HuH-7 (cell line): ENCODE results near the gene LAIR2.

ENCODE experiments used
- DNase-seq: peaks from one replicate; pipeline ENCODE4 v3.0.0; 2011; ENCODE audit warnings: low spot score

LAIR2 gene, protein sequence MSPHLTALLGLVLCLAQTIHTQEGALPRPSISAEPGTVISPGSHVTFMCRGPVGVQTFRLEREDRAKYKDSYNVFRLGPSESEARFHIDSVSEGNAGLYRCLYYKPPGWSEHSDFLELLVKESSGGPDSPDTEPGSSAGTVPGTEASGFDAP

DNA sequence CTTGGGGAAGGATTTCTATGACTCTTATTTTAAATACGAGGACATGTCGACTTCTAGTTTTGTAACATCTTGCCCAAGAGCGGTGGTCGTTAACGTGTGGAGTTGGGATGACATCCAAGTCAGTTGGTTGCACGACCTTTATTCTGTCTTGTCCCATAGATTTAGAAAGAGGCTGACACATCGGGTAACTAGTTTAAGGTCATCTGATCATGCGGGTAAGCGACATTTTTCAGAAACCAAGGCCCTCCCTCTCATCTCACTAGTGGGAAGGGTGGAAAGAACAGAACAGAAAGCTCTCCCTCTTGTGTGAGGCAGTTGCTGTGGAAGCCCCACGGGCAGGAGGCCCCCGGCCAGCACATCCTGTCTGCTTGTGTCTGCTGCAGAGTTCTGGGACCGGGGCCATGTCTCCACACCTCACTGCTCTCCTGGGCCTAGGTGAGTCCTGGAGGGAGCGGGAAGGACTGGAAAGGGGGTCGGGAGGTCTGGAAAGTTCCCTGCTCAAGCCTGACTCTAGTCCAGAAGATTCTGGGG lies at the start of gene LAIR2:
Gene LAIR2, plus strand, starts transcription at position 314 of the 531 bp plus-strand sequence. Its CDS starts 88 bp downstream, at position 402.
- no peak for DNase-seq

DNA sequence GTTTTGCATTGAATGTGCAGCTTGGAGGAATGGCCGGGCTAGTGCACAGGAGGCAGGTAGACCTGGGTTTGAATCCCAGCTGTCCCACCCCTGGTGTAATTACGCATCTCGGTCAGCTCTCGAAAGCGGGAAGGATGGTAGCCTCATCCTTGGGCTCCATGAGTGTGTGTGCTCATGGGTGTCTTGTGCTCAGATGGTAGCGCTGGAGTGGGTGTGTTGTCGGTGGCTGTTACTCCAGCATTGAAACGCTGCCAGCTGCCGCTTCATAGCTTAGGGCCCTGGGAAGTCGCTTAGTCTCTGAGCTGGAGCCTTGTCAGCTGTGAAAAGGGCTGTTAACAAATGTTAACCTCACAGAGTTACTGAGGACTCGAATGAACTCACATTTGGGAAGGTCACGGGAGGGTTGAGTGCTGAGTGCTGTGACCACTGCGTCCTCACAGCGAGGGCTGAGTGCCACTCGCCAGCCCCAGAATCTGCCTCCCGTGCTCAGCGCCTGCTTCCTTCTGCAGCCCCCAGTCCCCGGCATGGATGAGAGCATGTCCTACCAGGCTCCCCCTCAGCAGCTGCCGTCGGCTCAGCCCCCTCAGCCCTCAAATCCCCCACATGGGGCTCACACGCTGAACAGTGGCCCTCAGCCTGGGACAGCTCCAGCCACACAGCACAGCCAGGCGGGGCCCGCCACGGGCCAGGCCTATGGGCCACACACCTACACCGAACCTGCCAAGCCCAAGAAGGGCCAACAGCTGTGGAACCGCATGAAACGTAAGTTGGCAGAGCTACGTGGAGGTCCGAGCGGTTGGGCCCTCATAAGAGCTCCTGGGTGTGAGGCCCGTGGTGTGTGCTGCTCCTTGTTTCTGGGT lies 48.5 kb upstream of the LAIR2 start:
- no peak for DNase-seq

DNA sequence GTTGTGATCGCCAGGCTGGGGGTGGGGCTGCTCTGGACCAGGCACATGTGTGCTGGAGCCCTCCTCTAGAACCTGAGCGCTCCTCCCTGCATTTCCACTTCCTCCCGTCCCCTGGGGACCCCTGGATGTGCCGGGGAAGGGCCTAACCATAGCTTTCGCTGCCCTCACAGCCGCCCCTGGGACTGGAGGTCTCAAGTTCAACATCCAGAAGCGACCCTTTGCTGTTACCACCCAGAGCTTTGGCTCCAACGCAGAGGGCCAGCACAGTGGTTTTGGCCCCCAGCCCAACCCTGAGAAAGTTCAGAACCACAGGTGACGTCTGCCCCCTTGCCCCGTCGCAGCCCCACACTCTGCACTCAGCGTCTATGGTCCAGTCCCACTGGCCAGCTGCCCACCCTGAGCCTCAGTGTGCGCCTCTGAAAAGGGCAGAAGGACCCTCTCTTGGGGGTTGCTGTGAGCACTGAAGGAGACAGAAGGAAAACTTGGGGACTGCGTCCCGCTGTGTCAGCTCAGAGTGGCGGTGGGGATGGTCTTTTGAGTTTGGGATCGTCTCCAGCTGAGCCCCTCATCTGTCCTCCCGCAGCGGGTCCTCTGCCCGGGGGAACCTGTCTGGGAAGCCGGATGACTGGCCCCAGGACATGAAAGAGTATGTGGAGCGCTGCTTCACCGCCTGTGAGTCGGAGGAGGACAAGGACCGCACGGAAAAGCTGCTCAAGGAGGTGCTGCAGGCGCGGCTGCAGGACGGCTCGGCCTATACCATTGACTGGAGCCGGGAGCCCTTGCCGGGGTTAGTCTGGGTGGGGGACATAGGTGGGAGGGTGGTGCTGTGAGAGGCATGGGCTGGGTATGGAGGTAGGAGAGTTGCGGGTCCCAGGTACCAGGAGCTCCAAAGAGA lies 47.6 kb upstream of the LAIR2 start:
- DNase-seq = no peak

DNA sequence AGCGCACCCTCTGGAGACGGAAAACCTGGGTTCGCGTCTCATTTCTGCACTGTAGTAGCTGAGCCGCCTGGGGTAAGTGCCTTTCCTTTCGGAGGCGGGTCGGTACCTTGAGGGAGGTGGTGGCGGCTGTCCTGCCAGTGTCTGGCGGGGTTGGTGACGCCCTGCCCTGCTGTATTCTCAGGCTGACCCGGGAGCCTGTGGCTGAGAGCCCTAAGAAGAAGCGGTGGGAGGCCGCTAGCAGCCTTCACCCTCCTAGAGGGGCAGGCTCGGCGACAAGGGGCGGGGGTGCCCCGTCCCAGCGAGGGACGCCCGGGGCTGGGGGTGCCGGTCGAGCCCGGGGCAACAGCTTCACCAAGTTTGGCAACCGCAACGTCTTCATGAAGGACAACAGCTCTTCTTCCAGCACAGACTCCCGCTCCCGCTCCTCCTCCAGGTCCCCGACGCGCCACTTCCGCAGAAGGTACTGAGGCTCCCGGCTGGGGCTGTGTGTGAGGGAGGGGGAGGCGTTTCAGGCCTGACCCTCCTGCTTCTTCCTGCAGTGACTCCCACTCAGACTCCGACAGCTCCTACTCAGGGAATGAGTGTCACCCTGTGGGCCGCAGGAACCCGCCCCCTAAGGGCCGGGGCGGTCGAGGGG lies 46.7 kb upstream of the LAIR2 start:
- no peak for DNase-seq

DNA sequence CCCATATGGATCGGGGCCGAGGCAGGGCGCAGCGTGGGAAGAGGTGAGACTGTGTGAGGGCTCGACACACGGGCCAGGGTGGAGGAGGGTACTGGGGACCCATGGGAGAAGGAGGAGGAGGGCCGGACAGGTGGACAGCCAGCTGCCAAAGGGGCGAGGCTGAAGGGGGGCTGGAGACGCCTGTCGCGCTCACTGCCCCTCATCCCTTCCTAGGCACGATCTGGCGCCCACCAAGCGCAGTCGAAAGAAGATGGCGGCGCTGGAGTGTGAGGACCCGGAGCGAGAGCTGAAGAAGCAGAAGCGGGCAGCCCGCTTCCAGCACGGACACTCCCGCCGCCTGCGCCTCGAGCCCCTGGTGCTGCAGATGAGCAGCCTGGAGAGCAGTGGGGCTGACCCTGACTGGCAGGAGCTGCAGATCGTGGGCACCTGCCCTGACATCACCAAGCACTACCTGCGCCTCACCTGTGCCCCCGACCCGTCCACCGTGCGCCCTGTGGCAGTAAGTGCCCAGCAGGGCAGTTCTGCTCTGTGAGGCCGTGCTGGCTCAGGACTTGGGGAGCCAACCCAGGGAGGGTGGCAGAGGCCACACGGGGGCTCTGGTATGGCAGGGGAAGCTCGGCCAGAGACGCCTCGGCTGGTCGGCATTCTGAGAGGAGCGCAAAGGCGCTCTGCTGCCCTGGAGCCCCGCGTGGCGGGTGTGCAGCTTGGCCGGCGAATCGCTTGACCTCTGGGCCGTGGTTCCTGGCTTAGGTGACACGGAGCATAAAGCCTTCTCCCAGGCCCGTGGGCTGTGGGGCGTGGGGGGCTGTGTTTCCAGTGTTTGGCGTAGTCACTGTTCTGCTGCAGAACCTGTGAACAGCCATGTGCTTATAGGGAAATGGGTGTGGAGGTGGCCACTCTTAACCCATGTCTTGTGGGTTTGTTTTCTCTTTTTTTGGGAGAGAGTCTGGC lies 45.9 kb upstream of the LAIR2 start:
- DNase-seq = no peak

DNA sequence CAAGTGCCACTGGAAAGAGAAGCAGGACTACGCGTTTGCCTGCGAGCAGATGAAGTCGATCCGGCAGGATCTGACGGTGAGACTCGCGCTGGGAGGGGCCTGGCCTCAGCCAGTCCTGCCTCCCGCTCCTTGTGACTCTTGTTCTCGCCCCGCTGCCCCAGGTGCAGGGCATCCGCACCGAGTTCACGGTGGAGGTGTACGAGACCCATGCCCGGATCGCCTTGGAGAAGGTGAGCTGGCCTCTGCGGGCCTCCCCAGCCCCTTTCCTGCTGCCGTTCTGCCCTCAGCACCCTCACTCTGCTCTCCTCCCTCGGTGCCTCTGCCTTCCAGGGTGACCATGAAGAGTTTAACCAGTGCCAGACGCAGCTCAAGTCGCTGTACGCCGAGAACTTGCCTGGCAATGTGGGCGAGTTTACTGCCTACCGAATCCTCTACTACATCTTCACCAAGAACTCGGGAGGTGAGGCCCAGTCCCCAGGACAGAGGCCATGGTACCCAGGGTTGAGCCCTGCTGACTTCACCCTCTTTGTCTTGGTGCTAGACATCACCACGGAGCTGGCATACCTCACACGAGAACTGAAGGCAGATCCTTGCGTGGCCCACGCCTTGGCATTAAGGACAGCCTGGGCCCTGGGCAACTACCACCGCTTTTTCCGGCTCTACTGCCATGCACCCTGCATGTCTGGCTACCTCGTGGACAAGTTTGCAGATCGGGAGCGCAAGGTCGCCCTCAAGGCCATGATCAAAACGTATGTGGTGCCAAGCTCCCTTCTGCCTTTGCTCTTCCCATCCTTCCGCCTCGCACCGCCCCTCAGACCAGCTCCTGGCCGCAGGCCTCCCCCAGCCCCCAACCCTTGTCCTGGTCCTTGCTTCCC lies 44.6 kb upstream of the LAIR2 start:
- no peak for DNase-seq

DNA sequence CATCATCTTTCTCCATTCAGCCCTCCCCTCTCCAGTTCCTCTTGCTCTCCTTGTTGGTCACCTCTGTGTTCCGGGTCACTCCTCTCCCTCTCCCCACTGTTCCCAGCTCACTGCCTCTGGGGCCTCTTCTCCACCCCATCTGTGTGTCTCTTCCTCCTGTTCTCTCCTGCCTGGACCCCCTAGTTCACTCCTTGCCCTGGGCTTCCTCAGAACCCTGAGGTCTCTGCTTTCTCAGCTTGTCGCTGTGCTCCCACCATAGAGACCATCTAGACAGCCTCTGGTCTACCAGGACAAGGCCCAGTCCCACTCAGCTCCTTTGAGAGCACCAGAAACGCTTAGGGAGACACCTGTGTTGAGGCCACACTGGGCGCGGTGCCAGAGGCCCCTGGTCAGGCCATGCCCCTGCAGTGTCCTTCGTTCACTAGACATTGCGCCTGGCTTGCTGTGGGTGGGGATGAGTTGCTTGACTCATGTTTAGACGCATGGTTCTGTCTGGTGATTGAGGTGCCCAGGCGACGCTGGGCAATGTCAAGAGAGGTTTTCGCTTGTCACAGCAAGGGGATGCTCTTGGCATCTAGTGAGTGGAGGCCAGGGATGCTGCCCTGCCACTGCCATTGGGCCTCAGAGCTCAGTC lies 43.9 kb upstream of the LAIR2 start:
- DNase-seq = no peak

DNA sequence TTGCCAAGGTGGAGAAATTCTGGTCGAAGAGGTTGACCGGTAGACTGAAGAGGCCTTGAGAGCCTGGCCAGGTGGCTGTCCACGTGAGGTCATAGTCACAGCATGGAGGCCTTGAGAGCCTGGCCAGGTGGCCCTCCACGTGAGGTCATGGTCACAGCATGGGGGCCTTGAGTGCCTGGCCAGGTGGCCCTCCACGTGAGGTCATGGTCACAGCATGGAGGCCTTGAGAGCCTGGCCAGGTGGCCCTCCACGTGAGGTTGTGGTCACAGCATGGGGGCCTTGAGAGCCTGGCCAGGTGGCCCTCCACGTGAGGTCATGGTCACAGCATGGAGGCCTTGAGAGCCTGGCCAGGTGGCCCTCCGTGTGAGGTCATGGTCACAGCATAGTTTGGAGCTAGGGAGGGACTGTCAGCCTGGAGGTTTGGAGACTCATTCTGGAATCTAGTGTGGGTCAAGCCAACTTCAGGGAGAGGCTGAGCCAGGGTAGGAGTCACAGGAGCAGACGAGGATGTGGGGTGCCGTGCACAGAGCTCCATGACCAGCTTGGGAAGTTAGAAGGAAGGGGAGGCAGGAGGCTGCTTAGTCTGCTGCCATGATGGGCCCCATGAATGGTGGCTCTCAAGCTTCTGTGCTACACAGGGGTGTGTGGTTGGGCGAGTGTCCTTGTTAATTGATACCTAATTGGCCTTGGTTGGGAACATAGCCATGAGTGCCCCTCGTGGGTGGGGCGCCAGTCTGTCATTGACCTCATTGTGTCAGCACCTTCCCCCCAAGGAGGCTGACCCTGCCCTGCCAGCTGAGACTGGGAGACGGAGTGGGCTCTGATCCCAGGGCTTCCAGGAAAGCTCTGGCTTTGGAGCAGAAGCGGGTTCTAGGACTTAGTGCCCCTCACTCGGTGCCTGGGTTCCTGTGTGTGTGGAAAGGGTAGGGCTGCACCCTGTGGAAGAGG lies 43.1 kb upstream of the LAIR2 start:
- DNase-seq = no peak

DNA sequence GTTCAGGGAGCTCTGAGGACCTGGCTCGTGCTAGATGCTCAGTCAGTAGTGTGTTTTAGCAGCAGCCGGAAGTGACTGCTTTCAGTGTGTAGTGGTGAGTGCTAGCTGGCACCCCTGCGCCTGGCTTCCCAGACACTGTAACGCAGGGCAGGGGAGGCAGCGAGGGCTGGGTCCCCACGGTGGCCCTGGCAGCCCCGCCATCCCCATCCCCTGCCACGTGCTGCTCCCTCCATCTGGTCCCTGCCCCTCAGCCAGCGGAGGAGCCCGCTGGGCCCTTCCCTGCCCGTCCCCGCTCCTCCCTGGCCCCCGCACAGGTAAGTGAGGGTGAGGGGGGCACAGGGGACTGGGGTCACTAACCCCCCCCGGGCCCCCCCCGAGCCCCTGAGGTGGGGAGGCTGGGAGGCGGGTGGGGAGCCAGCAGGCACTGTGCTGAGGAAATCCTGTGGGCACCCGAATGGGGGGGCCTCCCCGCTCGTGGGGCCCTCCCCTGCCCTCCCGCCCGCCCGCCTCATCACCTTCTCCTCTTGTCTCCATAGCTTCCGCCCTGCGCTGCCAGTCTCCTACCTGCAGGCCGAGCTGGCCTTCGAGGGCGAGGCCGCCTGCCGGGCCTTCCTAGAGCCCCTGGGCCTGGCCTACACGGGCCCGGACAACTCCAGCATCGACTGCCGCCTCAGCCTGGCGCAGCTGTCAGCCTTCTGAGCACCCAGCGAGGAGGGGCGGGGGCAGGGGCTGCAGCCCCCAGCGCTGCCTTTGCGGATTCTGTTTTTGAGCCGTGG lies 42.2 kb upstream of the LAIR2 start:
- DNase-seq = no peak

DNA sequence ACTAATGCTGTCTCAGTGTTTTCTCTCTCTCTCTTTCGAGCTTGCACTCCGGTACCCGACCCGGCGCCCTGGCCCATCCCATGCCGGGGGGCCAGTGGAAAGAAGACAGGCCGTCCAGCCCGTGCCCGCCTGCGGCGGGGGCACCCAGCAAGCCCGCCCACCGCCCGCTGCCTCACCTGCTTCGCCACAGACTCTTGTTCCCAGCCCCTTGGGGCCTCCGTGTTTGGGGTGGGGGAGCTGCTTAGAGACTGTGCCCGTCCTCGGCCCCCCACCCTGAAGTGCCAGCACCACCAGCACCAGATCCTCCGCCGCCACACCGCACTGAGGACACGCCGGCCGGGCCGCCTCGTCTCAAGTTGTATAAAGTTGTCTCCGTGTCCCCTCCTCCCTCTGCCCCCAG lies 41.4 kb upstream of the LAIR2 start:
- no peak for DNase-seq

DNA sequence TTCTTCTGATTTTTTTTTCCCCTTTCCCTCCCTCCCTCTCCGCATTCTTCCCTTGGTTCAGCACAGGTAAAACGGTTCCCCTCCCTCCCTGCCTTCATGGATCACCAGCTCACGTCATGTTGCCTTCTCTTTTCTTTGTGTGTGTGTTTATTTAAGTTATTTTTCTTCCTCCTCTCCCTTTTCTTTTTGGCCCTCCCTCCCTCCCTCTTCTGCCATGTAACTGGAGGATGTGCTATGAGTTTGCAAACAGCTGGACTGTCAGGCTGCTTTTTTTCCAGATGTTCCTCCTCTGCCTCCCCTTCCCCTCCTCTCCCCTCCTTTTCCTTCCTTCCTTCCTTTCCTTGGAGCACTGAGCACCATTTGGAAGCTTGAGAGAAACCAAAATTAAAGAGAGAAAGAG lies 41.0 kb upstream of the LAIR2 start:
- no peak for DNase-seq

DNA sequence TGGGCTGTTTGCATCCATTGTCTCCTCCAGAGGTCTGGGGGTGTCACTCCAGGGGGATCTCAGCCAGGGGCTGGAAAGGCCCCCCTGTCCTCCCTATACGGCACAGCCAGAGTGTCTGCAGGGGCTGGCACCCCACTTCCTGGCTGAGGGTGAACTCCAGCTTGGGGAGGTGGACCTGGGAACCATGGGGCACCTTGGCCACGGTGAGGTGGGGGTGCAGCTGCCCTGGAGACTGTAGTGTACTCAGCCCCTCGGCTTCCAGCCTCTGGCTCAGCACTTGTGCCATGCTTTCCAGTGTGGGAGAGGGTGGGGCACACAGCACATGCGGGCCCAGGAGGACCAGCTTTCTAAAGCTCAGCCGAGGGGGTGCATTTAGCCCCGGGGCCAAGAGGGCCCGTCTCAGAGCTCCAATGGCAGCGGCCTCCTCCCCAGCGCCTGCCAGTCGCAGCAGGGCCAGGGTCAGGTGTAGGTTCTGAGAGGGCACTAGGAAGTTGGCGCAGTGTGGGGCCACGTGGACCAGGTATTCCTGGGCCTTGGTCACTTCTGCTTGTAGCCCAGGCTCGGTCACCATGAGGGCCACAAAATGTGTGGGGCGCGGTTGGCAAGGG lies 40.5 kb upstream of the LAIR2 start:
- DNase-seq = no peak

DNA sequence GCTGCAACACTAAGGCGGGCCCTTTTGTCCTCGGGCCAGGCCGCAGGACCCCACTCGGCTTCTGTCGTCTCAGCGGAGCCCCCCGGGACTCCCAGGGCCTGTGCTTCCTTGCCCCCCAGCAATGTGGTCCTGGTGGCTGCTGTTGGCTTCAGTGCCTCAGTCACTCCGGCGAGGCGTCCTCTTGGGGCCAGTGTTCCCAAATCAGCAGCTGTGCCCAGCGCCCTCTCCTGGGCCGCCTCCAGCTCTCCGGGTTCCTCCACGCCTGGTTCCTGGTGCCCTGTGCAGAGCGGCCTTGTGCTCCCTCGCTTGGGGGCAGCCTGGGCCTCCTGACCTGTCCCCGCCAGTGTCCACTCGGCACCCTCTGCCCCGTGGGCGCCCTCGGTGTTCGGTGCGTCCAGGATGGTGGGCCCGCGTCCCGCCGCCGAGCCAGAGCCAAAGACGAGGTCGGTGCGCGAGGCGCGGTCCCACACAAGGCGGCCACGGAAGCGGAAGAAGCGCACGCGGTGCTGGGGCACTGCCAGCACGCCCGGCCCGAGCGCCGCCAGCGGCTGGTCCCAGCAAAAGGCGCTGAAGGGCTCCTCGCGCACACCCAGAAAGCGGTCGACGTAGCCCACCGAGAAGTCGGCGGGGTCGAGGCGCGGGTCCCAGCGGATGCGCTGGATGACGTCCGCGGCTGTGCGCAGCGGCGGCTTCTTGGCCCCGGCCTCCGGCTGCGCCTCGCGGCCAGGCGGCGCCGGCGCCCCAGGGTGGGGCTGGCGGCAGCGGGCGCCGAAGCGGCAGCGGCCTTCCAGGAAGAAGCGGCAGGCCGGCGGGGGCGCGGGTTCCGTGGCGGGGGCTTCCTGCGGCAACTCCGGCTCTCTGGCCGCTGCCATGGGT lies 39.7 kb upstream of the LAIR2 start:
- peak; percentile 0 for DNase-seq

DNA sequence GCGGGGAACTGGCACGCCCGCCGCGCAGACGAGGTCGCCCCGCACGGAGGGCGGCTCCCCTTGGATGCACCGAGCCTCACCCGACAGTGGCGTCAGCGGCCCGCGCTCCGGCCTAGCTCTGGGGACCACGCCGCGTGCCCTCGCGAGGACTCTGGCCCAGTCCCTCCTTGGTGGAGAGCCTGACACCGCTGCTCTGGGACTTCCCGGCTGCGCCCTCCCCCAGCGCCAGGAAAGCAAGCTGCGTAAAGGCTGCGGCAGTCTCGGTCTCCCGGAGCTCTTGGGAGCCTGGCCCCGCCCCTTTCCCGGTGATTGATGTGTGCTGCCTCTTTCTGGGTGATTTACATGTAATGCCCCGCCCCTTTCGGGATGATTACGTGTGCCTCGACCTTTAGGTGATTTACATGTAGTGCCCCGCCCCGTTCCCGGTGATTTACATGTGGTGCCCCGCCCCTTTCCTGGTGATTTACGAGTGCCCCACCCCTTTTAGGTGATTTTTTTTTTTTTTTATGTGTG lies 39.0 kb upstream of the LAIR2 start, which contains the start of gene LENG9:
Gene LENG9, minus strand, starts transcription at position 248 of the 513 bp plus-strand sequence. CDS start 252 bp downstream, outside the sequence.
- peak; percentile 66 for DNase-seq

DNA sequence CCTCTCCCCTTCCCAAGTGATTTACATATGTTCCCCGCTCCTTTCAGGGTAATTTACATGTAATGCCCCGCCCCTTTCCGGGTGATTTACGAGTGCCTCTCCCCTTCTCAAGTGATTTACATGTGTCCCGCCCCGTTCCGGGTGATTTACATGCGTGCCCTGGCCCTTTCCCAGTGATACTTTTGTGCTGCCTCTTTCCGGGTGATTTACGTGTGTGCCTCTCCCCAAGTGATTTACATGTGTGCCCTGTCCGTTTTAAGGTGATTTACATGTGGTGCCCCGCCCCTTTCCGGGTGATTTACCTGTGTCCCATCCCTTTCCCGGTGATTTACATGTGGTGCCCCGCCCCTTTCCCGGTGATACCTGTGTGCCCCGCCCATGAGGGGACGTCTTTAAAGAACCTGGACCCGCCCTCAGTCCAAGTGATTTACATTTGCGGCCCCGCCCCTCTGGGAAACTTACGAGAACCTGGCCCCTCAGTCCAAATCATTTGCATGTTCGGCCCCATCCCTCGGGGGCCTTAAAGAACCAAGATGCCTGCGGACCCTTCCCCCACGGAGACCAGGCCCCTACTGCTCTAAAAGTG lies 38.5 kb upstream of the LAIR2 start:
- DNase-seq = peak; percentile 75
